ENCODE results near the gene TENM4. TPM values are rescaled to one million over a fixed set of nuclear protein-coding genes. Genes with fewer than 3 reads are reported as not detected.

TENM4 gene
- total RNA-seq, 4 donors from 2014 or later: 31.4 to 44.5 (median 38.0) TPM

- no peaks in the 10 kb centered on the region for H3K36me3 ChIP-seq
- no peak overlapping the region for H3K27ac ChIP-seq
- no peaks in the 10 kb centered on the region for H3K9me3 ChIP-seq
- no peaks in the 10 kb centered on the region for H3K4me1 ChIP-seq
- TF ChIP-seq, protein P1, sequence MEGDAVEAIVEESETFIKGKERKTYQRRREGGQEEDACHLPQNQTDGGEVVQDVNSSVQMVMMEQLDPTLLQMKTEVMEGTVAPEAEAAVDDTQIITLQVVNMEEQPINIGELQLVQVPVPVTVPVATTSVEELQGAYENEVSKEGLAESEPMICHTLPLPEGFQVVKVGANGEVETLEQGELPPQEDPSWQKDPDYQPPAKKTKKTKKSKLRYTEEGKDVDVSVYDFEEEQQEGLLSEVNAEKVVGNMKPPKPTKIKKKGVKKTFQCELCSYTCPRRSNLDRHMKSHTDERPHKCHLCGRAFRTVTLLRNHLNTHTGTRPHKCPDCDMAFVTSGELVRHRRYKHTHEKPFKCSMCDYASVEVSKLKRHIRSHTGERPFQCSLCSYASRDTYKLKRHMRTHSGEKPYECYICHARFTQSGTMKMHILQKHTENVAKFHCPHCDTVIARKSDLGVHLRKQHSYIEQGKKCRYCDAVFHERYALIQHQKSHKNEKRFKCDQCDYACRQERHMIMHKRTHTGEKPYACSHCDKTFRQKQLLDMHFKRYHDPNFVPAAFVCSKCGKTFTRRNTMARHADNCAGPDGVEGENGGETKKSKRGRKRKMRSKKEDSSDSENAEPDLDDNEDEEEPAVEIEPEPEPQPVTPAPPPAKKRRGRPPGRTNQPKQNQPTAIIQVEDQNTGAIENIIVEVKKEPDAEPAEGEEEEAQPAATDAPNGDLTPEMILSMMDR (IDR thresholded peaks at IDR 0.05): no peak
- no peak for TF ChIP-seq POLR2AphosphoS5 (IDR thresholded peaks at IDR 0.05)
- no peak for TF ChIP-seq EP300 (IDR thresholded peaks at IDR 0.05)
- no peak for TF ChIP-seq POLR2A (IDR thresholded peaks at IDR 0.05)
- H3K4me3 ChIP-seq: no peak overlapping the region
- H3K27me3 ChIP-seq: no peaks in the 10 kb centered on the region
- DNase-seq (ENCODE audit: low spot score in 2 of 2): no peak
- WGBS: 98% methylated on average over 3 of the region's 3 CpGs
Measured at GRCh38 chr11:78762105-78762504, 678.7 kb downstream of the TENM4 start.

- Histone ChIP-seq H3K27ac (no peak overlapping the region), H3K9me3 (no peaks in the 10 kb centered on the region), H3K4me3 (no peak overlapping the region), H3K27me3 (no peaks in the 10 kb centered on the region), H3K4me1 (no peaks in the 10 kb centered on the region), H3K36me3 (peaks cover 4% of the 10 kb centered on the region)
- TF ChIP-seq POLR2A (IDR thresholded peaks at IDR 0.05) (no peak), EP300 (IDR thresholded peaks at IDR 0.05) (no peak)
- TF ChIP-seq, protein P1 (IDR thresholded peaks at IDR 0.05): no peak
- DNase-seq (ENCODE audit: low spot score in 2 of 2): no peak
- 61% methylated on average over 4 of the region's 4 CpGs for WGBS
Measured at GRCh38 chr11:78759071-78759470, 681.8 kb downstream of the TENM4 start.

GRCh38 chr11:78753297-78753696, 687.5 kb downstream of the TENM4 start:
- Histone ChIP-seq H3K9me3 (no peaks in the 10 kb centered on the region), H3K36me3 (peaks cover 4% of the 10 kb centered on the region), H3K4me3 (no peak overlapping the region), H3K4me1 (no peaks in the 10 kb centered on the region), H3K27me3 (no peaks in the 10 kb centered on the region), H3K27ac (no peak overlapping the region)
- WGBS: 67% methylated on average over 1 of the region's 1 CpG
- TF ChIP-seq POLR2AphosphoS5 (IDR thresholded peaks at IDR 0.05) (no peak), POLR2A (IDR thresholded peaks at IDR 0.05) (no peak), EP300 (IDR thresholded peaks at IDR 0.05) (no peak)
- TF ChIP-seq, protein P1 (IDR thresholded peaks at IDR 0.05): no peak
- no peak for DNase-seq (ENCODE audit: low spot score in 2 of 2)

DNA sequence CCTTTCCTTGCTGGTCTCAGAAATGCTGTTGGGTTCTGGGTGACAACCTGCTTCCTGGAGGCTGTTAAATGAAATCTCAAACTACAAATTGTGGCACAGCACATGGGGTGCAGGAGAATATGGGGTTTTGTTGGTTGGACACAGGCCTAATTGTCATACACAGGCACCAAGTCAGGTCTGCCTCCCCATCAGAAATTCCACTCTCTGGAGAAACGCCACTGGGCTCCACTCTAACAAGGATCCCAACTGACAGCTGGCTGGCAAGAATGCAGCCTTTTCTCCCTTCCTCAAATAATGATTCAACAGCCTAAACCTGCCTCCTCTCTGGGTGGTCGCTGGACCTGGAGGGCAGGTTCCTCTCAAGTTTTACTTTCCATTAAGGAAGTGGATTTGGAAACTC, 688.3 kb downstream of the TENM4 start:
- Histone ChIP-seq H3K27me3 (no peaks in the 10 kb centered on the region), H3K9me3 (no peaks in the 10 kb centered on the region), H3K4me1 (no peaks in the 10 kb centered on the region), H3K27ac (no peak overlapping the region), H3K36me3 (peaks cover 4% of the 10 kb centered on the region), H3K4me3 (no peak overlapping the region)
- WGBS: 50% methylated on average over 2 of the region's 2 CpGs
- TF ChIP-seq, protein P1 (IDR thresholded peaks at IDR 0.05): no peak
- DNase-seq (ENCODE audit: low spot score in 2 of 2): no peak

DNA sequence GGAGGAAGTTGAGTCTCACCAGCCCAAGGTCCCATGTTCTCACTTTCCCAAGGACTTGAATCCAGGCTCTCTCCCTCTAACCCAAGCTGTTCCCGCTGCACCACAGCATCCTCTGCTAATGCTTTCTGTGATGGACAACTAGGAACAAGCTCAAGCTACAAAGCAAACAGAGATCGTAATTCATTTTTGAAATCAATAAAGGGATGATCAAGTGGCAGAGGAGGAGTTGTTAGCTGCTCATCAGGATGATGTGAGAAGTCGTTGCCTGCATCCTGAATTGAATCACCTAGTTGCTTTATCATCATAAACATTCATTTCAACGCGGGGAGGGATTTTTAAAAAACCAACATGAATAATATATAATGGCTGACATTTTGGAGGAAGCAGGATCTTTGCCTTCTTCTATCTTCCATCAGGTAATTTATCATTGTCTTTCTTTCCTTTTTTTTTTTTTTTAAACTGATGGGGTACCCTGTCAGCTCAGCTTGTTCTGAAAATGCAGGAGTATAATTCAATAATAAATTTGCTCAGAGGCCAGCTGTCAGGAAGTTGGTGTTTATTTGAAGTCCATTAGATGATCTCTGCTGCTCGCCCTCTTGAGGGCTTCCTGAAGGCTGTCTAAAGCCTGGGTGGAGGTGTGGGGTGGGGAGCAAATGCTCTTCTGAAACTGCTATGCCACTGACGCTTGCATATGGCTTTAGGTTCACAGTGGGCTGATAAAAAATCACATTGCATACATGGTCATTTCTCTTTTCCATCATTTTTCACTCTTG, 691.7 kb downstream of the TENM4 start:
- no peak overlapping the region for H3K27ac ChIP-seq
- no peaks in the 10 kb centered on the region for H3K36me3 ChIP-seq
- TF ChIP-seq EP300 (IDR thresholded peaks at IDR 0.05): no peak
- no peak for TF ChIP-seq POLR2AphosphoS5 (IDR thresholded peaks at IDR 0.05)
- TF ChIP-seq, protein P1 (IDR thresholded peaks at IDR 0.05): no peak
- TF ChIP-seq POLR2A (IDR thresholded peaks at IDR 0.05): no peak
- no peak for DNase-seq (ENCODE audit: low spot score in 2 of 2)
- no peaks in the 10 kb centered on the region for H3K27me3 ChIP-seq
- 86% methylated on average over 7 of the region's 7 CpGs for WGBS
- H3K4me1 ChIP-seq: peaks cover 3% of the 10 kb centered on the region
- no peaks in the 10 kb centered on the region for H3K9me3 ChIP-seq
- H3K4me3 ChIP-seq: no peak overlapping the region
